ENCODE results near the gene RRP15. TPM values are rescaled to one million over a fixed set of nuclear protein-coding genes. Genes with fewer than 3 reads are reported as not detected.

RRP15 gene
- total and polyA plus RNA-seq, 11 donors: 4.1 to 25.3 (median 17.6) TPM

DNA sequence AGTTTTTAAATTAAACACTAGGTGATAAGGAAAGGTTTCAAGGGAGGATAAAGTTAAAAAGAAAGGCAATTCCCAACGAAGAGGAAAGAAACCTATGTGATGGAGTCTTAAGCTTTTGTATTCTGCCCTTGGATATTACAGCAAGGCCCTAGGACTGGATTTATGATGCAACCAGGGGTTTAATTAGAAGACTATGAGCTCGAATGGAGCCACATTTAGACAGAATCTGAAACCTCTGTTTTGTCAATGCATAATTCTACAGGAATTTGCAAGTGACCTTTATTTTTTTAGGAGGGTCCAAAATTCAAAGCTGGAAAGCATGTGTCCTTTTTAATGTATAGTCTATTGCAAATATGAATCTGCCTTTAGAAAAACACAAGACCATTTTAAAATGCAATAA, 98.0 kb downstream of the RRP15 start:
- Histone ChIP-seq H3K4me3 (no peak overlapping the region), H3K36me3 (no peaks in the 10 kb centered on the region), H3K27ac (no peak overlapping the region), H3K9me3 (no peaks in the 10 kb centered on the region), H3K27me3 (no peaks in the 10 kb centered on the region), H3K4me1 (peaks cover 0 to 34% (median 10%) of the 10 kb centered on the region in 12 donors)
- ATAC-seq (no peak), DNase-seq (no peak)
- WGBS, 4 donors: 74 to 83% (median 81%) methylated on average over 2 of the region's 2 CpGs
- no peak for TF ChIP-seq POLR2A (IDR thresholded peaks at IDR 0.05)
- TF ChIP-seq, protein P1, sequence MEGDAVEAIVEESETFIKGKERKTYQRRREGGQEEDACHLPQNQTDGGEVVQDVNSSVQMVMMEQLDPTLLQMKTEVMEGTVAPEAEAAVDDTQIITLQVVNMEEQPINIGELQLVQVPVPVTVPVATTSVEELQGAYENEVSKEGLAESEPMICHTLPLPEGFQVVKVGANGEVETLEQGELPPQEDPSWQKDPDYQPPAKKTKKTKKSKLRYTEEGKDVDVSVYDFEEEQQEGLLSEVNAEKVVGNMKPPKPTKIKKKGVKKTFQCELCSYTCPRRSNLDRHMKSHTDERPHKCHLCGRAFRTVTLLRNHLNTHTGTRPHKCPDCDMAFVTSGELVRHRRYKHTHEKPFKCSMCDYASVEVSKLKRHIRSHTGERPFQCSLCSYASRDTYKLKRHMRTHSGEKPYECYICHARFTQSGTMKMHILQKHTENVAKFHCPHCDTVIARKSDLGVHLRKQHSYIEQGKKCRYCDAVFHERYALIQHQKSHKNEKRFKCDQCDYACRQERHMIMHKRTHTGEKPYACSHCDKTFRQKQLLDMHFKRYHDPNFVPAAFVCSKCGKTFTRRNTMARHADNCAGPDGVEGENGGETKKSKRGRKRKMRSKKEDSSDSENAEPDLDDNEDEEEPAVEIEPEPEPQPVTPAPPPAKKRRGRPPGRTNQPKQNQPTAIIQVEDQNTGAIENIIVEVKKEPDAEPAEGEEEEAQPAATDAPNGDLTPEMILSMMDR (IDR thresholded peaks at IDR 0.05): no peak
- intact Hi-C loops (cut with DNase I): no loop called here

DNA sequence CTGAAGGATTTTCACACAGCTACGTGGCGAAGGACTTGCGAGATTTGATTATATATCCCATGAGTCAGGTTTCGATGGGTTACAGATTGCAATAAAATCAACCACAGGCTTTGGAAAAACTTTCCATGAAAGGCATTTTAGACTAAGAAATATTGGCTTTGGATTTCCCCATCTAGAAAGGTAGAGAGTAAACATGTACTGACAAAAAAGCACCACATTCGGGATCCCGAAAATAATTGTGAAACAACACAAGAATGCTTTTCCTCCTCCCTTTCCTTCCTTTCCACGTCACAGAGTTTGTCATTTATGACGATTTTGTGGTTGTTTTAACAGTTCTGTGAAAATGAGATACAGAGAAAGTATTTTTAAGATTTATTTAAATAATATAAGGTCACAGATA, 98.6 kb downstream of the RRP15 start:
- ATAC-seq: no peak
- intact Hi-C loops (cut with DNase I): no loop called here
- no peak overlapping the region for H3K27ac ChIP-seq

DNA sequence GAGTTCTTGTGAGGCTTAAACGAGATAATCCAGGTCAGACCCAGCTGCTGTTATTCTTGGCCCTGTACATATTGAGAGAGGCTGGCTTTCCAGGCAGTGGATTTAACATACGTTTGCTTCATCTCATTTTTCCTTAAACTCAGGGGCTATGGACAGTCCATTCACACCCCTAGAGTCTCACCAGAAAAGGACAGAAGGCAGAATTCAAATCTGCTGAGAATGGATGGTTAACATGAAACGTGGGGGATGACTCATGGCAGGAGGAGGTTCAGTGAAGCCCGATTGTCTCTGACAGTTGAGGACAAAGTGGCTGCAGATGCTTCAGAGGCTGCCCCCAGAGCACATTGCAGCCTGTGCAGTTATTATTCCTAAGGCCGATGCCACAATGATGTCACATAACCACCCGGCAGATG, 99.5 kb downstream of the RRP15 start:
- ATAC-seq: peak in 1 of 4 donors; percentile 14

More for the DNA sequence above, 98.6 kb downstream of the RRP15 start:
- Histone ChIP-seq H3K36me3 (no peaks in the 10 kb centered on the region), H3K9me3 (no peaks in the 10 kb centered on the region), H3K4me3 (no peak overlapping the region), H3K27me3 (no peaks in the 10 kb centered on the region), H3K4me1 (peaks cover 0 to 34% (median 10%) of the 10 kb centered on the region in 12 donors)
- 76 to 80% (median 79%) methylated on average over 8 of the region's 8 CpGs for WGBS, 4 donors
- TF ChIP-seq, protein P1 (IDR thresholded peaks at IDR 0.05): no peak
- TF ChIP-seq POLR2A (IDR thresholded peaks at IDR 0.05): no peak
- DNase-seq: no peak

More for the DNA sequence above, 99.5 kb downstream of the RRP15 start:
- Histone ChIP-seq H3K36me3 (no peaks in the 10 kb centered on the region), H3K4me3 (no peak overlapping the region), H3K27me3 (no peaks in the 10 kb centered on the region), H3K4me1 (peaks cover 0 to 34% (median 10%) of the 10 kb centered on the region in 12 donors), H3K27ac (no peak overlapping the region), H3K9me3 (no peaks in the 10 kb centered on the region)
- intact Hi-C loops (cut with DNase I): no loop called here
- WGBS, 4 donors: 60 to 74% (median 73%) methylated on average over 6 of the region's 6 CpGs
- TF ChIP-seq, protein P1 (IDR thresholded peaks at IDR 0.05): no peak
- no peak for DNase-seq

Other genes starting within 250 kb of the RRP15 start
- gene TGFB2, start 60.0 kb downstream of the RRP15 start, total RNA-seq: 10 to 100 TPM in 4 of 9 donors, 1 to 10 TPM in 5; 1.6 to 23.6 (median 6.6) TPM
- 1 to 10 TPM in 1 of 2 donors, under 1 TPM in 1; 0.76 to 2.3 TPM for gene TGFB2, start 60.0 kb downstream of the RRP15 start, polyA plus RNA-seq